HepG2 (cell line): ENCODE results near the gene CTNNBIP1. TPM values are rescaled to one million over a fixed set of nuclear protein-coding genes. Genes with fewer than 3 reads are reported as not detected.

Experiments
- ATAC-seq: fragments of 200-7000 bp; cut with Tn5 transposase; 3 replicates; pipeline ENCODE4 v1.9.1; 2020; ENCODE audit warnings: mild to moderate bottlenecking, moderate library complexity
- BruUV-seq: library from RNA; stranded (reverse); fragments of 400-500 nt; replicated peaks from 2 replicates; lab custom pipeline; 2021; lab: Mats Ljungman, UMichigan
- CTCF ChIA-PET: fragments of 300-600 bp; formaldehyde crosslinking; extraction: SDS; loops from one replicate; lab custom pipeline; 2021; ENCODE audit warnings: low total read pairs, inconsistent platforms, low intra/inter-chr PET ratio; lab: Yijun Ruan, JAX
- POLR2A ChIA-PET: fragments of 350-600 bp; sonication (Branson Sonifier 250); formaldehyde crosslinking; loops from one replicate; lab custom pipeline; 2020; ENCODE audit warnings: antibody characterized with exemption, inconsistent platforms; lab: Yijun Ruan, JAX
- DNase-seq: peaks from one replicate; pipeline ENCODE4 v3.0.0-alpha.2; 2015; ENCODE audit warnings: low spot score
- FAIRE-seq: peaks from 3 replicates; lab custom pipeline; 2011; peaks lifted over from hg19 to GRCh38; lab: Jason Lieb, UNC
- H2AFZ ChIP-seq: one replicate; pipeline ENCODE4 v1.6.1; 2011; ENCODE audit warnings: low read length, inconsistent platforms
- H3K27ac ChIP-seq: fragments of 300-600 bp; 3 replicates; pipeline ENCODE4 v1.8.0; 2011; ENCODE audit warnings: mixed run types, mild to moderate bottlenecking, mixed read lengths, low read length, inconsistent platforms; ENCODE audit not compliant: insufficient read depth; ENCODE audit errors: extremely low read length
- H3K27me3 ChIP-seq, 2 experiments: fragments of 200-600 bp in 1 of 2; 2 replicates in 1 of 2; 3 replicates in 1 of 2; pipeline versions ENCODE4 v1.6.0 to v1.8.0; 2011; ENCODE audit warnings: low read length in 2 of 2, mild to moderate bottlenecking in 2 of 2, moderate library complexity in 2 of 2, inconsistent platforms in 1 of 2; ENCODE audit not compliant: insufficient read depth in 2 of 2, control insufficient read depth in 1 of 2
- H3K36me3 ChIP-seq, 2 experiments: fragments of 200-600 bp in 1 of 2; replicated peaks in 1 of 2; 2 replicates in 1 of 2; 3 replicates in 1 of 2; pipeline versions ENCODE4 v1.5.1 to v1.8.0; 2011; ENCODE audit warnings: low read length in 2 of 2, inconsistent platforms in 1 of 2; ENCODE audit not compliant: insufficient read depth in 2 of 2, control insufficient read depth in 1 of 2
- H3K4me1 ChIP-seq: 2 replicates; pipeline ENCODE4 v1.5.1; 2012; ENCODE audit warnings: low read length, inconsistent platforms; ENCODE audit not compliant: insufficient read depth
- H3K4me2 ChIP-seq: 2 replicates; pipeline ENCODE4 v1.6.0; 2011; ENCODE audit warnings: low read depth, low read length, inconsistent platforms
- H3K4me3 ChIP-seq, 3 experiments: fragments of 200-600 bp in 1 of 3; sonication (generic), shearing (Covaris generic) in 1 of 3; replicated peaks in 1 of 3; 2 replicates each; pipeline ENCODE4 v1.5.1; 2011 to 2016; ENCODE audit warnings: low read length in 3 of 3, inconsistent platforms in 2 of 3, low read depth in 2 of 3, mild to moderate bottlenecking in 2 of 3, control low read depth in 1 of 3, mixed read lengths in 1 of 3; ENCODE audit not compliant: insufficient read depth in 1 of 3
- H3K79me2 ChIP-seq: one replicate; pipeline ENCODE4 v1.6.1; 2011; ENCODE audit warnings: low read length, inconsistent platforms; ENCODE audit not compliant: insufficient read depth
- H3K9ac ChIP-seq: 2 replicates; pipeline ENCODE4 v1.6.0; 2011; ENCODE audit warnings: mild to moderate bottlenecking, low read depth, low read length, inconsistent platforms; ENCODE audit not compliant: insufficient read depth
- H3K9me3 ChIP-seq: 2 replicates; pipeline ENCODE4 v1.5.1; 2012; ENCODE audit warnings: mild to moderate bottlenecking, low read length
- H4K20me1 ChIP-seq: 2 replicates; pipeline ENCODE4 v1.6.0; 2011; ENCODE audit warnings: inconsistent platforms, mild to moderate bottlenecking, low read length, moderate library complexity; ENCODE audit not compliant: insufficient read depth
- JUN ChIP-seq: sonication (generic); formaldehyde crosslinking; IDR thresholded peaks from 2 replicates; pipeline ENCODE4 v1.4.0; 2020; ENCODE audit warnings: mild to moderate bottlenecking, missing genetic modification reagents
- KDM6A ChIP-seq: IDR thresholded peaks from 2 replicates; pipeline ENCODE4 v1.6.1; 2016; ENCODE audit warnings: low read depth
- RXRB ChIP-seq: IDR thresholded peaks from 2 replicates; pipeline ENCODE4 v1.6.1; 2016; ENCODE audit warnings: borderline replicate concordance, missing genetic modification reagents, missing compliant biosample characterization
- ZKSCAN1 ChIP-seq: fragments of 150-350 bp; IDR thresholded peaks from 2 replicates; pipeline ENCODE4 v1.6.1; 2014; ENCODE audit warnings: low read length
- ZNF12 ChIP-seq: sonication (generic); formaldehyde crosslinking; IDR thresholded peaks from 2 replicates; pipeline ENCODE4 v1.5.0; 2020; ENCODE audit warnings: missing genetic modification reagents
- ZNF256 ChIP-seq: sonication (generic); formaldehyde crosslinking; conservative IDR thresholded peaks from 2 replicates; pipeline ENCODE4 v1.4.0; 2020; ENCODE audit warnings: missing genetic modification reagents
- ZNF468 ChIP-seq: sonication (generic); formaldehyde crosslinking; IDR thresholded peaks from 2 replicates; pipeline ENCODE4 v1.8.0; 2022; ENCODE audit warnings: mild to moderate bottlenecking, moderate library complexity, missing genetic modification reagents
- ZNF776 ChIP-seq: sonication (generic); formaldehyde crosslinking; IDR thresholded peaks from 2 replicates; pipeline ENCODE4 v1.4.0; 2020; ENCODE audit warnings: mild to moderate bottlenecking, missing genetic modification reagents
- WGBS: methylation state at CpG from one replicate; pipeline ENCODE4 v1.1.6; 2017; ENCODE audit warnings: low lambda C conversion rate; 5-methylcytosine and 5-hydroxymethylcytosine counted together
- in situ Hi-C: cut with HindIII; loops from 2 replicates; pipeline ENCODE4 v1.10.0; 2017; ENCODE audit warnings: low pct_unique_long_range_greater_than_20kb; ENCODE audit not compliant: extremely low pct_ligation_motif_present
- intact Hi-C: fragments of 100-400 bp; cut with micrococcal nuclease; formaldehyde crosslinking; loops from one replicate; pipeline ENCODE4 v1.10.0; 2022; ENCODE audit not compliant: unreplicated experiment
- polyA plus RNA-seq, 8 experiments: library from polyadenylated mRNA; depleted of rRNA in 3 of 8; stranded (reverse) in 7 of 8; unstranded in 1 of 8; fragments of >200 nt; fragmentation: Illumina TruSeq in 4 of 8; extraction: Trizol in 4 of 8; gene quantifications; 2 replicates each; pipeline versions ENCODE4 v1.2.1 to v1.2.3, GENCODE V29; 2011 to 2016; ENCODE audit warnings: low read depth in 4 of 8, missing spikeins in 1 of 8, mixed read lengths in 1 of 8; ENCODE audit not compliant: insufficient read depth in 1 of 8
- total RNA-seq, 5 experiments: library from RNA; depleted of rRNA; stranded (reverse); fragments of >200 nt; fragmentation: Illumina TruSeq; extraction: Trizol; gene quantifications; 2 replicates each; pipeline ENCODE4 v1.2.3, GENCODE V29; 2016; ENCODE audit warnings: low read depth in 1 of 5
- TF ChIP-seq, protein P1 (sequence below): sonication (generic); formaldehyde crosslinking; conservative IDR thresholded peaks from 2 replicates; pipeline ENCODE4 v1.4.0; 2020; ENCODE audit warnings: missing genetic modification reagents

The CTNNBIP1 gene
- total and polyA plus RNA-seq, 2 of the 13 experiments (the other 11 are each of a cell fraction or from before 2014, with no cell fraction given) = 71.7 to 83.0 TPM

DNA sequence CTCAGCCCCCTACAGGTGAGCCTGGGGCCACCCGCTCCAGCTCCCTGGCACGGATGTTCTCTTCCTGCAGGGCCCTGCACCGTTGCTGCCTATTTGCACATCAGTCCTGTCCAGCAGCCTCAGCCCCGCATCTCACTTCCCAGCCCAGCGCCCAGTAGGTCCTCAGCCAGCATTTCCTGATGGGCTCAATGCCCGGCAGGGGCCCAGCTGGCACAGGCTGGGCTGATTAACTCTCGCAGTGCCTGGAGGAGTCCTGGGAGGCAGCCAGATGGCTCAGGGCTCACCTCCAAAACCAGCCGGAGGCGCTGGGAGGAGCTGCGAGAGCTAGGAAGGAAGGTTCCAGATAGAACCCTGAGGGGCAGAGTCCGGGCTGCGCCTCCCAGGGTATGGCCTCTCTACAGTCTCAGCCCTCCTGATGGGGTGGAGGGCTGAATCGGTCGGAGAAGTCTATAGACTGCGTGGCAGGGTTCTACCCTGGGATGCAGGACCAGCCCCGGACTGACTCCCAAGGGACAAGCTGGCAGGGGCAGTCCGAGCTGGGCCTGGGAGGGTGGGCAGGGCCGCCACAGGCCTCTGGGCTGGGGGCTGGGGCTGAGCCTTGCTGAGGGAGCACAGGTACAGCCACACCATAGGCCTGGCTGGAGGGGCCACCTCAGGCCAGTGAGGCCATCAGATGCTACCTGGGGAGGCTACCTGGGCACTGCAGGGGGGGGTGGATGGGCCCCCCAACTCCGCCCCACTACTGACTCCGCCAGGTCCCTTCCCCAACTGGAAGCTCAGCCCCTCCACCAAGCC is 67.1 kb downstream of the CTNNBIP1 start (continued):
- TF ChIP-seq, protein P1, sequence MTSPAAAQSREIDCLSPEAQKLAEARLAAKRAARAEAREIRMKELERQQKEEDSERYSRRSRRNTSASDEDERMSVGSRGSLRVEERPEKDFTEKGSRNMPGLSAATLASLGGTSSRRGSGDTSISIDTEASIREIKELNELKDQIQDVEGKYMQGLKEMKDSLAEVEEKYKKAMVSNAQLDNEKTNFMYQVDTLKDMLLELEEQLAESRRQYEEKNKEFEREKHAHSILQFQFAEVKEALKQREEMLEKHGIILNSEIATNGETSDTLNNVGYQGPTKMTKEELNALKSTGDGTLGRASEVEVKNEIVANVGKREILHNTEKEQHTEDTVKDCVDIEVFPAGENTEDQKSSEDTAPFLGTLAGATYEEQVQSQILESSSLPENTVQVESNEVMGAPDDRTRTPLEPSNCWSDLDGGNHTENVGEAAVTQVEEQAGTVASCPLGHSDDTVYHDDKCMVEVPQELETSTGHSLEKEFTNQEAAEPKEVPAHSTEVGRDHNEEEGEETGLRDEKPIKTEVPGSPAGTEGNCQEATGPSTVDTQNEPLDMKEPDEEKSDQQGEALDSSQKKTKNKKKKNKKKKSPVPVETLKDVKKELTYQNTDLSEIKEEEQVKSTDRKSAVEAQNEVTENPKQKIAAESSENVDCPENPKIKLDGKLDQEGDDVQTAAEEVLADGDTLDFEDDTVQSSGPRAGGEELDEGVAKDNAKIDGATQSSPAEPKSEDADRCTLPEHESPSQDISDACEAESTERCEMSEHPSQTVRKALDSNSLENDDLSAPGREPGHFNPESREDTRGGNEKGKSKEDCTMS (CRISPR knock-in tag) = no peak
- TF ChIP-seq ZNF776 (CRISPR knock-in tag) (no peak), ZKSCAN1 (0 out of 2 replicates have a peak, but pooled peaks have one; percentile 30)
- TF ChIP-seq, all 625 proteins: peak for 2

GRCh38 chr1:9842073-9842711 is 67.9 kb downstream of the CTNNBIP1 start:
- TF ChIP-seq ZNF468 (no peak), KDM6A (no peak), ZNF12 (peak; percentile 89), ZNF256 (no peak), RXRB (CRISPR knock-in tag) (no peak), JUN (CRISPR knock-in tag) (no peak)
- FAIRE-seq = no peak

More at GRCh38 chr1:9842073-9842711, 67.9 kb downstream of the CTNNBIP1 start:
- Histone ChIP-seq H2AFZ (no peak overlapping the region), H3K9me3 (no peaks in the 10 kb centered on the region), H3K9ac (no peak overlapping the region), H3K4me1 (peaks cover 13% of the 10 kb centered on the region), H3K4me3 (no peak overlapping the region), H3K27me3 (no peaks in the 10 kb centered on the region; a peak in 1 of 5 replicates), H3K4me2 (no peak overlapping the region), H3K36me3 (no peaks in the 10 kb centered on the region), H3K79me2 (no peaks in the 10 kb centered on the region), H4K20me1 (no peaks in the 10 kb centered on the region), H3K27ac (no peak overlapping the region)
- POLR2A ChIA-PET = no interaction called here
- intact Hi-C loops = no loop called here
- DNase-seq (no peak), ATAC-seq (no peak)
- in situ Hi-C loops = no loop called here
- BruUV-seq = no TSS peak
- no CpG with 5 or more reads among the region's 9 CpGs for WGBS
- CTCF ChIA-PET = no interaction called here
